ENCODE results near the gene KIR2DL1.
"Not testable (repeated sequence)": the region's sequence is repeated elsewhere in the genome, so short reads cannot be mapped to it uniquely, and the experiment has no call there.

Gene KIR2DL1

GRCh38 chr19:54771018-54771960 lies 1.7 kb downstream of the KIR2DL1 start:
- H3K9me3 ChIP-seq (ENCODE audit: control insufficient read depth, insufficient read depth, low read length); H3K4me1 ChIP-seq (ENCODE audit: control insufficient read depth, insufficient read depth, low read length); H3K27ac ChIP-seq (ENCODE audit: low read length); H3K27me3 ChIP-seq (ENCODE audit: control insufficient read depth, insufficient read depth, low read length); H3K4me3 ChIP-seq (ENCODE audit: low read length); DNase-seq (ENCODE audit: low read depth, low spot score); H3K36me3 ChIP-seq (ENCODE audit: control insufficient read depth, insufficient read depth, low read length): not testable (repeated sequence)
- WGBS (ENCODE audit: insufficient coverage, insufficient read length), result no CpG with 5 or more reads among the region's 15 CpGs

GRCh38 chr19:54772666-54773065 lies 3.1 kb downstream of the KIR2DL1 start:
- H3K4me1 ChIP-seq (ENCODE audit: control insufficient read depth, insufficient read depth, low read length); DNase-seq (ENCODE audit: low read depth, low spot score); H3K36me3 ChIP-seq (ENCODE audit: control insufficient read depth, insufficient read depth, low read length); H3K9me3 ChIP-seq (ENCODE audit: control insufficient read depth, insufficient read depth, low read length); H3K4me3 ChIP-seq (ENCODE audit: low read length); H3K27ac ChIP-seq (ENCODE audit: low read length); H3K27me3 ChIP-seq (ENCODE audit: control insufficient read depth, insufficient read depth, low read length): not testable (repeated sequence)
- no CpG with 5 or more reads among the region's 2 CpGs for WGBS (ENCODE audit: insufficient coverage, insufficient read length)

- H3K27ac ChIP-seq (ENCODE audit: low read length); H3K4me1 ChIP-seq (ENCODE audit: control insufficient read depth, insufficient read depth, low read length); DNase-seq (ENCODE audit: low read depth, low spot score); H3K9me3 ChIP-seq (ENCODE audit: control insufficient read depth, insufficient read depth, low read length); H3K27me3 ChIP-seq (ENCODE audit: control insufficient read depth, insufficient read depth, low read length); H3K36me3 ChIP-seq (ENCODE audit: control insufficient read depth, insufficient read depth, low read length); H3K4me3 ChIP-seq (ENCODE audit: low read length): not testable (repeated sequence)
- WGBS (ENCODE audit: insufficient coverage, insufficient read length), result no CpG with 5 or more reads among the region's 12 CpGs
Measured at GRCh38 chr19:54775095-54775815, 5.7 kb downstream of the KIR2DL1 start.

GRCh38 chr19:54775830-54776229 lies 6.2 kb downstream of the KIR2DL1 start:
- not testable (repeated sequence) for H3K4me1 ChIP-seq (ENCODE audit: control insufficient read depth, insufficient read depth, low read length); H3K27ac ChIP-seq (ENCODE audit: low read length); H3K9me3 ChIP-seq (ENCODE audit: control insufficient read depth, insufficient read depth, low read length); DNase-seq (ENCODE audit: low read depth, low spot score); H3K36me3 ChIP-seq (ENCODE audit: control insufficient read depth, insufficient read depth, low read length); H3K27me3 ChIP-seq (ENCODE audit: control insufficient read depth, insufficient read depth, low read length); H3K4me3 ChIP-seq (ENCODE audit: low read length)
- no CpG with 5 or more reads among the region's 8 CpGs for WGBS (ENCODE audit: insufficient coverage, insufficient read length)

- no CpG with 5 or more reads among the region's 4 CpGs for WGBS (ENCODE audit: insufficient coverage, insufficient read length)
- H3K4me3 ChIP-seq (ENCODE audit: low read length); DNase-seq (ENCODE audit: low read depth, low spot score); H3K27ac ChIP-seq (ENCODE audit: low read length); H3K36me3 ChIP-seq (ENCODE audit: control insufficient read depth, insufficient read depth, low read length); H3K27me3 ChIP-seq (ENCODE audit: control insufficient read depth, insufficient read depth, low read length); H3K4me1 ChIP-seq (ENCODE audit: control insufficient read depth, insufficient read depth, low read length); H3K9me3 ChIP-seq (ENCODE audit: control insufficient read depth, insufficient read depth, low read length): not testable (repeated sequence)
Measured at GRCh38 chr19:54777851-54778250, 8.3 kb downstream of the KIR2DL1 start.

- H3K9me3 ChIP-seq (ENCODE audit: control insufficient read depth, insufficient read depth, low read length); H3K4me3 ChIP-seq (ENCODE audit: low read length); H3K4me1 ChIP-seq (ENCODE audit: control insufficient read depth, insufficient read depth, low read length); H3K27me3 ChIP-seq (ENCODE audit: control insufficient read depth, insufficient read depth, low read length); H3K36me3 ChIP-seq (ENCODE audit: control insufficient read depth, insufficient read depth, low read length); H3K27ac ChIP-seq (ENCODE audit: low read length); DNase-seq (ENCODE audit: low read depth, low spot score): not testable (repeated sequence)
- WGBS (ENCODE audit: insufficient coverage, insufficient read length), result no CpG with 5 or more reads among the region's 7 CpGs
Measured at GRCh38 chr19:54778896-54779295, 9.3 kb downstream of the KIR2DL1 start.

- not testable (repeated sequence) for H3K4me1 ChIP-seq (ENCODE audit: control insufficient read depth, insufficient read depth, low read length); H3K27me3 ChIP-seq (ENCODE audit: control insufficient read depth, insufficient read depth, low read length); H3K27ac ChIP-seq (ENCODE audit: low read length); H3K4me3 ChIP-seq (ENCODE audit: low read length); H3K9me3 ChIP-seq (ENCODE audit: control insufficient read depth, insufficient read depth, low read length); H3K36me3 ChIP-seq (ENCODE audit: control insufficient read depth, insufficient read depth, low read length); DNase-seq (ENCODE audit: low read depth, low spot score)
- no CpG with 5 or more reads among the region's 4 CpGs for WGBS (ENCODE audit: insufficient coverage, insufficient read length)
Measured at GRCh38 chr19:54782916-54783315, 13.3 kb downstream of the KIR2DL1 start.

GRCh38 chr19:54786091-54786723 lies 16.6 kb downstream of the KIR2DL1 start:
- not testable (repeated sequence) for H3K27ac ChIP-seq (ENCODE audit: low read length); H3K36me3 ChIP-seq (ENCODE audit: control insufficient read depth, insufficient read depth, low read length); H3K27me3 ChIP-seq (ENCODE audit: control insufficient read depth, insufficient read depth, low read length); H3K4me3 ChIP-seq (ENCODE audit: low read length); DNase-seq (ENCODE audit: low read depth, low spot score); H3K4me1 ChIP-seq (ENCODE audit: control insufficient read depth, insufficient read depth, low read length)
- peaks cover 17% of the 10 kb centered on the region for H3K9me3 ChIP-seq (ENCODE audit: control insufficient read depth, insufficient read depth, low read length)
- no CpG with 5 or more reads among the region's 24 CpGs for WGBS (ENCODE audit: insufficient coverage, insufficient read length)

GRCh38 chr19:54788154-54788553 lies 18.6 kb downstream of the KIR2DL1 start:
- H3K9me3 ChIP-seq (ENCODE audit: control insufficient read depth, insufficient read depth, low read length), result peaks cover 17% of the 10 kb centered on the region
- no CpG with 5 or more reads among the region's 6 CpGs for WGBS (ENCODE audit: insufficient coverage, insufficient read length)
- not testable (repeated sequence) for H3K27me3 ChIP-seq (ENCODE audit: control insufficient read depth, insufficient read depth, low read length); H3K4me1 ChIP-seq (ENCODE audit: control insufficient read depth, insufficient read depth, low read length); DNase-seq (ENCODE audit: low read depth, low spot score); H3K4me3 ChIP-seq (ENCODE audit: low read length); H3K36me3 ChIP-seq (ENCODE audit: control insufficient read depth, insufficient read depth, low read length); H3K27ac ChIP-seq (ENCODE audit: low read length)

- Histone ChIP-seq H3K27me3 (ENCODE audit: control insufficient read depth, insufficient read depth, low read length) (no peaks in the 10 kb centered on the region), H3K27ac (ENCODE audit: low read length) (no peak overlapping the region), H3K36me3 (ENCODE audit: control insufficient read depth, insufficient read depth, low read length) (no peaks in the 10 kb centered on the region), H3K4me3 (ENCODE audit: low read length) (no peak overlapping the region), H3K4me1 (ENCODE audit: control insufficient read depth, insufficient read depth, low read length) (no peaks in the 10 kb centered on the region), H3K9me3 (ENCODE audit: control insufficient read depth, insufficient read depth, low read length) (peaks cover 15% of the 10 kb centered on the region)
- DNase-seq (ENCODE audit: low read depth, low spot score), result no peak
- no CpG with 5 or more reads among the region's 5 CpGs for WGBS (ENCODE audit: insufficient coverage, insufficient read length)
Measured at GRCh38 chr19:54790711-54791110, 21.1 kb downstream of the KIR2DL1 start.

Measured in iPS DF 6.9 (cell line).